OCI-LY1 (cell line): ENCODE results near the gene CADM1.

Experiments
- EZH2 ChIP-seq: fragments of 200-600 bp; sonication (generic), shearing (Covaris generic); IDR thresholded peaks from 2 replicates; pipeline ENCODE4 v1.8.0; 2017; ENCODE audit warnings: borderline replicate concordance, mixed run types, mild to moderate bottlenecking, antibody characterized with exemption, low read length, moderate library complexity, mixed read lengths
- TF ChIP-seq, protein P1 (sequence below): fragments of 200-600 bp; sonication (generic), shearing (Covaris generic); IDR thresholded peaks from 2 replicates; pipeline ENCODE4 v1.5.1; 2017; ENCODE audit warnings: mild to moderate bottlenecking, antibody characterized with exemption, low read length, moderate library complexity, mixed read lengths

DNA sequence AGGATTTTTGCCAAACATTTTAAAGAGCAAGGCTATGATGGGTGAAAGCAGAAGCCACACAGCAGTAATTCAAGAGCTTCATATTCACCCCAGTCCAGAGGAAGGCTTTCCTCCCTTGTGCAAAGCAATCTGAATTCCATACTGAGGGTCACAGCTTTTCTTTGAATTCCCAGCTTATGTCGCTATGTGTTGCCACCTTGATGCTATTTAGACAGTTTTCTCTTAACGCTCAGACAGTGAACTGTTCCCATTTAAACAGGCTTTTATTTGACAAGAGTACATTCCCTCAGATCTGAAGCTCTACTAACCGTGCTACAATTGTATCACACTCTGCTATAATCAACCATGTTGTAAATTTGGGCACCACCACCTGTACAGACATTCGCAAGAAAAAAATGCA, 279.7 kb downstream of the CADM1 start:
- TF ChIP-seq, protein P1, sequence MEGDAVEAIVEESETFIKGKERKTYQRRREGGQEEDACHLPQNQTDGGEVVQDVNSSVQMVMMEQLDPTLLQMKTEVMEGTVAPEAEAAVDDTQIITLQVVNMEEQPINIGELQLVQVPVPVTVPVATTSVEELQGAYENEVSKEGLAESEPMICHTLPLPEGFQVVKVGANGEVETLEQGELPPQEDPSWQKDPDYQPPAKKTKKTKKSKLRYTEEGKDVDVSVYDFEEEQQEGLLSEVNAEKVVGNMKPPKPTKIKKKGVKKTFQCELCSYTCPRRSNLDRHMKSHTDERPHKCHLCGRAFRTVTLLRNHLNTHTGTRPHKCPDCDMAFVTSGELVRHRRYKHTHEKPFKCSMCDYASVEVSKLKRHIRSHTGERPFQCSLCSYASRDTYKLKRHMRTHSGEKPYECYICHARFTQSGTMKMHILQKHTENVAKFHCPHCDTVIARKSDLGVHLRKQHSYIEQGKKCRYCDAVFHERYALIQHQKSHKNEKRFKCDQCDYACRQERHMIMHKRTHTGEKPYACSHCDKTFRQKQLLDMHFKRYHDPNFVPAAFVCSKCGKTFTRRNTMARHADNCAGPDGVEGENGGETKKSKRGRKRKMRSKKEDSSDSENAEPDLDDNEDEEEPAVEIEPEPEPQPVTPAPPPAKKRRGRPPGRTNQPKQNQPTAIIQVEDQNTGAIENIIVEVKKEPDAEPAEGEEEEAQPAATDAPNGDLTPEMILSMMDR, result no peak
- no peak for TF ChIP-seq EZH2
